GM10266 (cell line): ENCODE data around the gene TTC16.

Experiments
- DNase-seq: peaks from one replicate; pipeline ENCODE4 v3.0.0; 2012; ENCODE audit errors: extremely low spot score
- CTCF ChIP-seq: IDR thresholded peaks from 2 replicates; pipeline ENCODE4 v1.5.1; 2012; ENCODE audit warnings: mild to moderate bottlenecking, low read depth; ENCODE audit not compliant: control insufficient read depth, insufficient read depth; ENCODE audit errors: missing control alignments

Gene TTC16

GRCh38 chr9:127730262-127730661, 14.4 kb downstream of the TTC16 start:
- DNase-seq = no peak
- TF ChIP-seq CTCF = no peak

- no peak for DNase-seq
- no peak for TF ChIP-seq CTCF
These were observed 15.0 kb downstream of the TTC16 start for GRCh38 chr9:127730799-127731410.

GRCh38 chr9:127731938-127732337, 16.1 kb downstream of the TTC16 start:
- no peak for DNase-seq
- no peak for TF ChIP-seq CTCF

GRCh38 chr9:127732444-127732843, 16.6 kb downstream of the TTC16 start:
- TF ChIP-seq CTCF = no peak
- no peak for DNase-seq

GRCh38 chr9:127733614-127734013, 17.7 kb downstream of the TTC16 start:
- no peak for TF ChIP-seq CTCF
- no peak for DNase-seq

- no peak for TF ChIP-seq CTCF
- no peak for DNase-seq
These were observed 18.4 kb downstream of the TTC16 start for GRCh38 chr9:127734247-127734746.

GRCh38 chr9:127734747-127735529, 19.1 kb downstream of the TTC16 start, which contains the start of gene TOR2A:
Gene TOR2A, minus strand, starts transcription at chr9:127735294. Its CDS starts 24 bp downstream, at chr9:127735270.
- TF ChIP-seq CTCF = peak; percentile 99
- peak; percentile 99 for DNase-seq
